GM12864 (cell line): ENCODE data around the gene EIF3K.
A peak's percentile ranks its signal among the peaks of the same experiment; 100 is the strongest.
"Not testable (repeated sequence)": the region's sequence is repeated elsewhere in the genome, so short reads cannot be mapped to it uniquely, and the experiment has no call there.

ENCODE experiments used
- DNase-seq: peaks from one replicate; pipeline ENCODE4 v3.0.0-alpha.2; 2011; ENCODE audit warnings: low read depth
- H3K4me3 ChIP-seq: 2 replicates; pipeline ENCODE4 v1.5.1; 2011; ENCODE audit warnings: mild to moderate bottlenecking, low read depth, low read length, control low read depth
- CTCF ChIP-seq: IDR thresholded peaks from 2 replicates; pipeline ENCODE4 v1.5.1; 2011; ENCODE audit warnings: low read depth, mild to moderate bottlenecking, moderate library complexity, low read length, control low read depth, inconsistent platforms; ENCODE audit errors: missing control alignments

Gene EIF3K

GRCh38 chr19:38619361-38620174 is 580 bp downstream of the EIF3K start:
- TF ChIP-seq CTCF = no peak
- H3K4me3 ChIP-seq = peak overlapping the region; percentile 85
- DNase-seq = no peak

GRCh38 chr19:38624822-38625221 is 5.8 kb downstream of the EIF3K start:
- H3K4me3 ChIP-seq = no peak overlapping the region
- no peak for TF ChIP-seq CTCF
- no peak for DNase-seq

GRCh38 chr19:38626401-38626800 is 7.4 kb downstream of the EIF3K start:
- no peak overlapping the region for H3K4me3 ChIP-seq
- TF ChIP-seq CTCF = no peak
- DNase-seq = no peak

- no peak for DNase-seq
- TF ChIP-seq CTCF = no peak
- no peak overlapping the region for H3K4me3 ChIP-seq
Observed at GRCh38 chr19:38629568-38629967, 10.6 kb downstream of the EIF3K start.

GRCh38 chr19:38631301-38631700 is 12.3 kb downstream of the EIF3K start:
- not testable (repeated sequence) for DNase-seq, H3K4me3 ChIP-seq

GRCh38 chr19:38631811-38632475 is 13.0 kb downstream of the EIF3K start:
- DNase-seq, H3K4me3 ChIP-seq: not testable (repeated sequence)

- TF ChIP-seq CTCF = no peak
- DNase-seq = no peak
- H3K4me3 ChIP-seq = no peak overlapping the region
Observed at GRCh38 chr19:38632476-38633213, 13.7 kb downstream of the EIF3K start.
